K562 (cell line): Measurements from ENCODE around the gene FGFBP2. TPM values are rescaled to one million over a fixed set of nuclear protein-coding genes. Genes with fewer than 3 reads are reported as not detected.

ENCODE experiments used
- ATAC-seq: fragments of 200-7000 bp; cut with Tn5 transposase; 3 replicates; pipeline ENCODE4 v1.9.1; 2020; ENCODE audit warnings: moderate library complexity
- BruUV-seq: library from RNA; stranded (reverse); fragments of 400-500 nt; replicated peaks from 2 replicates; lab custom pipeline; 2021; lab: Mats Ljungman, UMichigan
- CTCF ChIA-PET: fragments of 300-600 bp; formaldehyde crosslinking; extraction: SDS; loops from one replicate; lab custom pipeline; 2021; ENCODE audit warnings: low intra/inter-chr PET ratio; lab: Yijun Ruan, JAX
- POLR2A ChIA-PET: fragments of 300-600, 350-650 bp; sonication (Branson Sonifier 250); formaldehyde crosslinking; extraction: SDS; loops from one replicate; lab custom pipeline; 2021; ENCODE audit warnings: antibody characterized with exemption, inconsistent platforms; lab: Yijun Ruan, JAX
- DNase-seq, 4 experiments: peaks; one replicate each; pipeline versions ENCODE4 v3.0.0 to v3.0.0-alpha.2; 2011 to 2018; ENCODE audit warnings: low spot score in 3 of 4, mixed read lengths in 3 of 4; ENCODE audit errors: extremely low read depth in 1 of 4
- FAIRE-seq: peaks from 2 replicates; lab custom pipeline; 2011; peaks lifted over from hg19 to GRCh38; lab: Jason Lieb, UNC
- H2AFZ ChIP-seq: 2 replicates; pipeline ENCODE4 v1.6.0; 2011; ENCODE audit warnings: low read depth, low read length, control low read depth, inconsistent platforms
- H3K27ac ChIP-seq: fragments of 200-600 bp; 3 replicates; pipeline ENCODE4 v1.8.0; 2011; ENCODE audit warnings: low read depth, mild to moderate bottlenecking, control low read depth, inconsistent platforms, low read length, moderate library complexity, mixed read lengths; ENCODE audit errors: extremely low read depth
- H3K27me3 ChIP-seq, 2 experiments: fragments of 300-600 bp in 1 of 2; 2 replicates in 1 of 2; 3 replicates in 1 of 2; pipeline versions ENCODE4 v1.6.0 to v1.8.0; 2011; ENCODE audit warnings: inconsistent platforms in 2 of 2, low read length in 2 of 2, mild to moderate bottlenecking in 1 of 2, mixed read lengths in 1 of 2, moderate library complexity in 1 of 2; ENCODE audit not compliant: control insufficient read depth in 2 of 2, insufficient read depth in 2 of 2
- H3K36me3 ChIP-seq: fragments of 300-600 bp; 3 replicates; pipeline ENCODE4 v1.8.0; 2011; ENCODE audit warnings: mild to moderate bottlenecking, low read length, inconsistent platforms; ENCODE audit not compliant: control insufficient read depth, insufficient read depth
- H3K4me1 ChIP-seq, 2 experiments: fragments of 200-600 bp in 1 of 2; replicated peaks in 1 of 2; 2 replicates in 1 of 2; 3 replicates in 1 of 2; pipeline versions ENCODE4 v1.5.1 to v1.8.0; 2011; ENCODE audit warnings: inconsistent platforms in 2 of 2, low read length in 2 of 2, mild to moderate bottlenecking in 1 of 2, mixed read lengths in 1 of 2, moderate library complexity in 1 of 2; ENCODE audit not compliant: control insufficient read depth in 2 of 2, insufficient read depth in 2 of 2
- H3K4me2 ChIP-seq: 2 replicates; pipeline ENCODE4 v1.6.1; 2011; ENCODE audit warnings: low read length, control low read depth, inconsistent platforms, mixed read lengths; ENCODE audit not compliant: insufficient read depth
- H3K4me3 ChIP-seq: fragments of 200-600 bp; sonication (generic), shearing (Covaris generic); 2 replicates; pipeline ENCODE4 v1.5.1; 2016; ENCODE audit warnings: control low read depth, inconsistent platforms
- H3K79me2 ChIP-seq: fragments of 200-600 bp; 3 replicates; pipeline ENCODE4 v1.8.0; 2011; ENCODE audit warnings: low read length, inconsistent platforms; ENCODE audit not compliant: control insufficient read depth, insufficient read depth
- H3K9ac ChIP-seq, 2 experiments: 2 replicates each; pipeline versions ENCODE4 v1.6.0 to v1.6.1; 2011; ENCODE audit warnings: low read depth in 2 of 2, low read length in 2 of 2, control low read depth in 1 of 2, inconsistent platforms in 1 of 2, mild to moderate bottlenecking in 1 of 2, mixed read lengths in 1 of 2; ENCODE audit not compliant: insufficient read depth in 1 of 2
- H3K9me1 ChIP-seq: one replicate; pipeline ENCODE4 v1.6.0; 2011; ENCODE audit warnings: inconsistent platforms, mild to moderate bottlenecking, low read length, moderate library complexity; ENCODE audit not compliant: control insufficient read depth, insufficient read depth
- H3K9me3 ChIP-seq: replicated peaks from 2 replicates; pipeline ENCODE4 v1.5.1; 2011; ENCODE audit warnings: low read depth, low read length, inconsistent platforms; ENCODE audit not compliant: control insufficient read depth, insufficient read depth
- H4K20me1 ChIP-seq: replicated peaks from 2 replicates; pipeline ENCODE4 v1.6.1; 2011; ENCODE audit warnings: low read length, inconsistent platforms, mixed read lengths; ENCODE audit not compliant: control insufficient read depth, insufficient read depth
- DACH1 ChIP-seq: fragments of 450-650 bp; IDR thresholded peaks from 2 replicates; pipeline ENCODE4 v1.6.1; 2018; ENCODE audit not compliant: partially characterized antibody
- E2F3 ChIP-seq: fragments of 250-450 bp; sonication (Bioruptor Pico); IDR thresholded peaks from 2 replicates; pipeline ENCODE4 v1.4.0; 2020; ENCODE audit warnings: mild to moderate bottlenecking
- FOXA3 ChIP-seq, 2 experiments: fragments of 450-650 bp in 1 of 2; sonication (generic) in 1 of 2; formaldehyde crosslinking; IDR thresholded peaks in 1 of 2; conservative IDR thresholded peaks in 1 of 2; 2 replicates each; pipeline versions ENCODE4 v1.4.0 to v1.8.0; 2020 to 2022; ENCODE audit warnings: mild to moderate bottlenecking in 2 of 2, missing genetic modification reagents in 1 of 2
- HOXB6 ChIP-seq: fragments of 250-450 bp; sonication (Bioruptor Pico); IDR thresholded peaks from 2 replicates; pipeline ENCODE4 v1.5.1; 2022; ENCODE audit warnings: mild to moderate bottlenecking, borderline replicate concordance
- JUN ChIP-seq, 2 experiments: sonication (generic) in 1 of 2; formaldehyde crosslinking in 1 of 2; IDR thresholded peaks; 2 replicates each; pipeline versions ENCODE4 v1.6.1 to v1.8.0; 2012 to 2022; ENCODE audit warnings: borderline replicate concordance in 2 of 2, mild to moderate bottlenecking in 2 of 2, improper control_type of control experiment in 1 of 2, low read depth in 1 of 2, low read length in 1 of 2, missing genetic modification reagents in 1 of 2
- NFE2 ChIP-seq: IDR thresholded peaks from 2 replicates; pipeline ENCODE4 v1.6.1; 2014; ENCODE audit warnings: antibody characterized with exemption, low read depth
- NKRF ChIP-seq: fragments of 450-650 bp; IDR thresholded peaks from 2 replicates; pipeline ENCODE4 v1.6.1; 2016; ENCODE audit warnings: borderline replicate concordance
- NR2C2 ChIP-seq, 2 experiments: fragments of 200-800 bp in 1 of 2; sonication (Bioruptor generic) in 1 of 2; sonication (generic) in 1 of 2; formaldehyde crosslinking in 1 of 2; IDR thresholded peaks; 2 replicates each; pipeline versions ENCODE4 v1.6.1 to v1.8.0; 2016 to 2022; ENCODE audit warnings: mild to moderate bottlenecking in 1 of 2, missing compliant biosample characterization in 1 of 2, missing genetic modification characterization in 1 of 2, missing genetic modification reagents in 1 of 2
- RAD21 ChIP-seq, 2 experiments: fragments of 250-450 bp in 1 of 2; fragments of 450-650 bp in 1 of 2; sonication (Bioruptor Pico) in 1 of 2; formaldehyde crosslinking in 1 of 2; IDR thresholded peaks in 1 of 2; conservative IDR thresholded peaks in 1 of 2; 2 replicates each; pipeline versions ENCODE4 v1.4.0 to v1.8.0; 2020 to 2022; ENCODE audit warnings: mild to moderate bottlenecking in 2 of 2, moderate library complexity in 1 of 2
- SMAD4 ChIP-seq: fragments of 250-450 bp; sonication (Bioruptor Pico); conservative IDR thresholded peaks from 2 replicates; pipeline ENCODE4 v1.8.0; 2021; ENCODE audit warnings: inconsistent platforms, mild to moderate bottlenecking, moderate library complexity
- TAL1 ChIP-seq: fragments of 450-650 bp; IDR thresholded peaks from 2 replicates; pipeline ENCODE4 v1.6.1; 2016; ENCODE audit warnings: mild to moderate bottlenecking
- TFAP4 ChIP-seq: sonication (generic); formaldehyde crosslinking; IDR thresholded peaks from 2 replicates; pipeline ENCODE4 v1.8.0; 2022; ENCODE audit warnings: missing genetic modification reagents, mild to moderate bottlenecking, moderate library complexity, borderline replicate concordance
- ZNF398 ChIP-seq: fragments of 250-450 bp; sonication (Bioruptor Pico); IDR thresholded peaks from 2 replicates; pipeline ENCODE4 v1.8.0; 2021; ENCODE audit warnings: moderate library complexity, mild to moderate bottlenecking, inconsistent platforms
- WGBS: fragments of 100-300 bp; shearing (Covaris generic); methylation state at CpG from one replicate; pipeline ENCODE4 v1.1.6; 2016; ENCODE audit warnings: low coverage, mixed read lengths; ENCODE audit not compliant: insufficient coverage; ENCODE audit errors: missing lambda C conversion rate; 5-methylcytosine and 5-hydroxymethylcytosine counted together
- in situ Hi-C: fragments of 300-500 bp; cut with MboI; formaldehyde crosslinking; loops from 4 replicates; pipeline ENCODE4 v1.15.0; 2018; ENCODE audit warnings: inconsistent platforms, mixed read lengths
- intact Hi-C: fragments of 100-400 bp; cut with micrococcal nuclease; formaldehyde crosslinking; loops from 2 replicates; pipeline ENCODE4 v1.14.2; 2022
- polyA plus RNA-seq, 8 experiments: library from polyadenylated mRNA; depleted of rRNA in 4 of 8; stranded (reverse) in 5 of 8; unstranded in 3 of 8; fragments of >200 nt; fragmentation: Nextera tagmentation in 2 of 8; fragmentation: Illumina TruSeq in 1 of 8; extraction: Ambion mirVana in 2 of 8; extraction: Trizol in 1 of 8; gene quantifications; 2 replicates each; pipeline versions ENCODE4 v1.2.1 to v1.2.3, GENCODE V29; 2011 to 2014; ENCODE audit warnings: inconsistent platforms in 1 of 8, missing spikeins in 1 of 8
- total RNA-seq, 7 experiments: library from RNA; depleted of rRNA in 6 of 7; stranded (reverse); fragments of >200 nt in 6 of 7; fragmentation: Illumina TruSeq in 2 of 7; extraction: Trizol in 2 of 7; gene quantifications; 2 replicates each; pipeline versions ENCODE4 v1.2.1 to v1.2.3, GENCODE V29; 2011 to 2021; ENCODE audit warnings: low replicate concordance in 1 of 7

Gene FGFBP2
- total and polyA plus RNA-seq, 9 of the 15 experiments (the other 6 are each of a cell fraction or from before 2014, with no cell fraction given) = not detected

GRCh38 chr4:15936495-15936894 is 26.5 kb downstream of the FGFBP2 start (continued):
- TF ChIP-seq ZNF398 (CRISPR knock-in tag) = no peak
- TF ChIP-seq HOXB6 (CRISPR knock-in tag) = no peak
- TF ChIP-seq DACH1 = no peak
- no peak for TF ChIP-seq NFE2

GRCh38 chr4:15935504-15936402 is 27.2 kb downstream of the FGFBP2 start:
- no peaks in the 10 kb centered on the region for H3K9me1 ChIP-seq
- H3K9me3 ChIP-seq = no peaks in the 10 kb centered on the region
- H3K4me2 ChIP-seq = no peak overlapping the region
- in situ Hi-C loops = no loop called here
- FAIRE-seq = no peak
- H3K4me3 ChIP-seq = no peak overlapping the region
- no peak overlapping the region for H3K9ac ChIP-seq
- H4K20me1 ChIP-seq = no peaks in the 10 kb centered on the region; the same call in 1 of the 2 replicates
- H3K27me3 ChIP-seq = peaks cover 2 to 8% of the 10 kb centered on the region in 2 experiments; a peak in 3 of 5 replicates
- under 1% methylated on average over 10 of the region's 10 CpGs for WGBS
- intact Hi-C loops = no loop called here
- no peak for DNase-seq
- ChIA-PET CTCF (no interaction called here), POLR2A (interaction anchor here (1.0 kb wide), 1 partner anchor 20 kb away, joined by 4 read pairs; no protein-coding TSS in a partner anchor)
- H3K79me2 ChIP-seq = no peaks in the 10 kb centered on the region
- H3K4me1 ChIP-seq = no peaks in the 10 kb centered on the region
- no peak overlapping the region for H3K27ac ChIP-seq
- no peak overlapping the region for H2AFZ ChIP-seq
- H3K36me3 ChIP-seq = no peaks in the 10 kb centered on the region
- BruUV-seq = no TSS peak
- ATAC-seq = no peak
- TF ChIP-seq TAL1 (no peak), JUN (IDR thresholded peaks at IDR 0.05; ENCODE audit: borderline replicate concordance, low read depth, low read length) (no peak), JUN (CRISPR knock-in tag; IDR thresholded peaks at IDR 0.05; ENCODE audit: borderline replicate concordance) (no peak), FOXA3 (CRISPR knock-in tag; conservative IDR thresholded peaks at IDR 0.05 in 1 of 2, IDR thresholded peaks at IDR 0.05 in 1 of 2) (no peak), RAD21 (CRISPR knock-in tag; conservative IDR thresholded peaks at IDR 0.05 in 1 of 2, IDR thresholded peaks at IDR 0.05 in 1 of 2) (no peak), TFAP4 (CRISPR knock-in tag) (no peak), NR2C2 (CRISPR knock-in tag; IDR thresholded peaks at IDR 0.05) (no peak), NR2C2 (tag; IDR thresholded peaks at IDR 0.05) (no peak), NKRF (no peak), SMAD4 (no peak), E2F3 (CRISPR knock-in tag) (no peak)
